Right lobe of liver (tissue), 4 donors: ENCODE measurements around the gene ITPR1.

ENCODE experiments used
- CTCF ChIP-seq, 4 donors: fragments of 200-600 bp in 3 of 4; fragments of 450-650 bp in 1 of 4; IDR thresholded peaks; one replicate each; pipeline versions ENCODE4 v1.5.1 to v1.8.0; 2016 to 2022; ENCODE audit warnings: antibody characterized with exemption in 4 of 4, mild to moderate bottlenecking in 2 of 4
- POLR2A ChIP-seq: fragments of 450-650 bp; IDR thresholded peaks from one replicate; pipeline ENCODE4 v1.6.1; 2017; ENCODE audit warnings: antibody characterized with exemption, mild to moderate bottlenecking
- donor health status: DM: no; HTN: no; CAD: no.
- donor health status: DM: no; HTN: no; CAD: no.
- donor health status: DM: no; HTN: yes; CAD: no.

GRCh38 chr3:4823385-4823784 is 330.2 kb downstream of the ITPR1 start:
- TF ChIP-seq CTCF (IDR thresholded peaks at IDR 0.05) (no peak), POLR2A (no peak)
